ENCODE results near the gene FCHO1. TPM values are rescaled to one million over a fixed set of nuclear protein-coding genes. Genes with fewer than 3 reads are reported as not detected.

FCHO1 gene
- total and polyA plus RNA-seq, 10 of the 15 experiments (the other 5 are each of a cell fraction or from before 2014, with no cell fraction given), result 0.14 to 45.8 (median 15.8) TPM

- ChIA-PET CTCF (interaction anchor here (0.7 to 1.8 kb wide), 2 partner anchors 51 to 419 kb away, joined by 3 to 4 read pairs; no protein-coding TSS in a partner anchor), POLR2A (interaction anchor here (0.7 kb wide), 1 partner anchor 29 kb away, joined by 3 read pairs; no protein-coding TSS in a partner anchor), SMC1A (ENCODE audit: uncharacterized antibody, unreplicated experiment) (no interaction called here), RAD21 (ENCODE audit: unreplicated experiment) (no interaction called here)
- no peak for FAIRE-seq
- Histone ChIP-seq H3K4me3 (no peak overlapping the region), H3K9ac (ENCODE audit: control insufficient read depth, insufficient read depth, low read length) (no peak overlapping the region), H3K36me3 (ENCODE audit: control insufficient read depth in 2 of 2, insufficient read depth in 2 of 2, low read length in 1 of 2) (no peaks in the 10 kb centered on the region), H4K20me1 (ENCODE audit: control insufficient read depth, insufficient read depth) (no peaks in the 10 kb centered on the region), H3K4me1 (ENCODE audit: control insufficient read depth, insufficient read depth, low read length) (no peaks in the 10 kb centered on the region), H3K27ac (ENCODE audit: control insufficient read depth, insufficient read depth) (no peak overlapping the region), H3K9me3 (replicated peaks; ENCODE audit: control insufficient read depth, insufficient read depth, low read length) (no peaks in the 10 kb centered on the region), H2AFZ (ENCODE audit: control insufficient read depth, low read depth, low read length) (no peak overlapping the region), H3K79me2 (ENCODE audit: control insufficient read depth, insufficient read depth, low read length) (no peaks in the 10 kb centered on the region), H3K4me2 (ENCODE audit: control insufficient read depth, insufficient read depth) (no peak overlapping the region), H3K27me3 (replicated peaks in 1 of 2; ENCODE audit: control insufficient read depth in 2 of 2, insufficient read depth in 2 of 2, low read length in 1 of 2) (peaks cover 4% of the 10 kb centered on the region in 2 experiments; a peak in 3 of 4 replicates)
- intact Hi-C loops (cut with micrococcal nuclease; ENCODE audit: unreplicated experiment), result no loop called here
- no peak for DNase-seq (ENCODE audit: low read depth, low spot score)
- no peak for ATAC-seq
- TF ChIP-seq PRDM15 (CRISPR knock-in tag; IDR thresholded peaks at IDR 0.05), result no peak
- no peak for TF ChIP-seq POLR2AphosphoS5 (IDR thresholded peaks at IDR 0.05; ENCODE audit: low read length)
- TF ChIP-seq NFIC (IDR thresholded peaks at IDR 0.05; ENCODE audit: low read depth, low read length), result no peak
- TF ChIP-seq SKIL (IDR thresholded peaks at IDR 0.05; ENCODE audit: low read depth, poor library complexity, severe bottlenecking), result no peak
- no peak for TF ChIP-seq NRF1 (conservative IDR thresholded peaks at IDR 0.05; ENCODE audit: low read depth, low read length)
- TF ChIP-seq RB1 (IDR thresholded peaks at IDR 0.05; ENCODE audit: borderline replicate concordance), result no peak
- TF ChIP-seq ZSCAN29 (IDR thresholded peaks at IDR 0.05), result no peak
- TF ChIP-seq MYB (IDR thresholded peaks at IDR 0.05; ENCODE audit: borderline replicate concordance, low read depth, low read length), result no peak
- no peak for TF ChIP-seq IKZF2 (IDR thresholded peaks at IDR 0.05)
- TF ChIP-seq, protein P1, sequence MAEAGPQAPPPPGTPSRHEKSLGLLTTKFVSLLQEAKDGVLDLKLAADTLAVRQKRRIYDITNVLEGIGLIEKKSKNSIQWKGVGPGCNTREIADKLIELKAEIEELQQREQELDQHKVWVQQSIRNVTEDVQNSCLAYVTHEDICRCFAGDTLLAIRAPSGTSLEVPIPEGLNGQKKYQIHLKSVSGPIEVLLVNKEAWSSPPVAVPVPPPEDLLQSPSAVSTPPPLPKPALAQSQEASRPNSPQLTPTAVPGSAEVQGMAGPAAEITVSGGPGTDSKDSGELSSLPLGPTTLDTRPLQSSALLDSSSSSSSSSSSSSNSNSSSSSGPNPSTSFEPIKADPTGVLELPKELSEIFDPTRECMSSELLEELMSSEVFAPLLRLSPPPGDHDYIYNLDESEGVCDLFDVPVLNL (IDR thresholded peaks at IDR 0.05; ENCODE audit: low read depth, low read length), result no peak
- in situ Hi-C loops (cut with MboI), result no loop called here
- no TSS peak for BruUV-seq (replicated peaks)
- 46% methylated on average over 4 of the region's 4 CpGs for WGBS (ENCODE audit: insufficient coverage, insufficient replicate concordance, low lambda C conversion rate, missing lambda C conversion rate)
These were observed 54.1 kb downstream of the FCHO1 start for GRCh38 chr19:17805427-17805826.

Data from GM12878 (cell line).